Body of pancreas (tissue), 4 donors: ENCODE results near the gene TAF7.

Experiments
- CTCF ChIP-seq, 7 experiments: fragments of 450-650 bp in 4 of 7; fragments of 200-600 bp in 3 of 7; sonication (generic) in 3 of 7; IDR thresholded peaks; one replicate each; pipeline ENCODE4 v1.5.1; 2016 to 2019; ENCODE audit warnings: antibody characterized with exemption in 7 of 7
- POLR2A ChIP-seq, 3 donors: fragments of 450-650 bp; IDR thresholded peaks; one replicate each; pipeline ENCODE4 v1.6.1; 2016; ENCODE audit warnings: antibody characterized with exemption in 3 of 3, mild to moderate bottlenecking in 2 of 3

GRCh38 chr5:141322261-141322660 lies 1.7 kb upstream of the TAF7 start:
- TF ChIP-seq CTCF (IDR thresholded peaks at IDR 0.05) (no peak), POLR2A (IDR thresholded peaks at IDR 0.05) (no peak)
